H1 (cell line): Measurements from ENCODE around the gene CCDC91. TPM values are rescaled to one million over a fixed set of nuclear protein-coding genes. Genes with fewer than 3 reads are reported as not detected.

Experiments used
- JUN ChIP-seq: IDR thresholded peaks from 2 replicates; pipeline ENCODE4 v1.6.1; 2011; ENCODE audit warnings: low read depth, mild to moderate bottlenecking, improper control_type of control experiment, low read length
- KDM1A ChIP-seq: fragments of 200-600, 300-600 bp; sonication (generic); IDR thresholded peaks from 2 replicates; pipeline ENCODE4 v1.7.1; 2016; ENCODE audit warnings: mild to moderate bottlenecking, low read length, borderline replicate concordance
- NANOG ChIP-seq: IDR thresholded peaks from 2 replicates; pipeline ENCODE4 v1.6.1; 2011; ENCODE audit warnings: low read length, low read depth, mild to moderate bottlenecking, inconsistent platforms; ENCODE audit not compliant: insufficient read depth, poor library complexity, severe bottlenecking
- NRF1 ChIP-seq: IDR thresholded peaks from 2 replicates; pipeline ENCODE4 v1.6.1; 2011; ENCODE audit warnings: mild to moderate bottlenecking, low read depth, low read length, improper control_type of control experiment
- SP4 ChIP-seq: IDR thresholded peaks from 2 replicates; pipeline ENCODE4 v1.6.1; 2012; ENCODE audit warnings: low read length, inconsistent platforms
- polyA plus RNA-seq, 7 experiments: library from polyadenylated mRNA; depleted of rRNA in 3 of 7; stranded (reverse) in 5 of 7; unstranded in 2 of 7; fragments of >200 nt in 5 of 7; fragments of 200-250 nt in 2 of 7; gene quantifications; 1 replicate in 5 of 7; 2 replicates in 1 of 7; 4 replicates in 1 of 7; pipeline versions ENCODE4 v1.2.1 to v1.2.3, GENCODE V29; 2011 to 2013; ENCODE audit warnings: missing spikeins in 2 of 7, mixed read lengths in 2 of 7
- total RNA-seq: library from RNA; stranded (reverse); fragmentation: NEBNext Ultra II Directional; extraction: Animal tissue kit (Norgen Biotek cat#: 25700); gene quantifications from 2 replicates; pipeline ENCODE4 v1.2.1, GENCODE V29; 2021

CCDC91 gene
- total and polyA plus RNA-seq, 2 of the 8 experiments (the other 6 are each of a cell fraction or from before 2014, with no cell fraction given) = 8.6 to 23.1 TPM

DNA sequence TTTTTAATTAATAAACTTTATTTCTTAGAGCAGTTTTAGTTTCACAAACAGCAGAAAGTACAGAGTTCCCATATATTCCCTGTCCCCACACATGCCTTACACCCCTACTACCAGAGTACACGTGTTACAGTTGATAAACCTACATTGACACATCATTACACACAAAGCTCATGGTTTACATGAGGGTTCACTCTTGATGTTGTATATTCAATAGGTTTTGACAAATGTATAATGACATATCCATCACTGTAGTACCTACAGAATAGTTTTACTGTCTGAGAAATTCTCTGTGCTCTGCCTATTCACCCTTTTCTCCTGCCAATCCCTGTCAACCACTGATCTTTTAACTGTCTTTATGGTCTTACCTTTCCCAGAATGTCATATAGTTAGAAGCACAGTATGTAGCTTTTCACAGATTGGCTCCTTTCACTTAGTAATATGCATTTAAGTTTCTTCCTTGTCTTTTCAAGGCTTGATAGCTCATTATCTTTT, 15.1 kb upstream of the CCDC91 start (continued):
- TF ChIP-seq SP4 = no peak
- TF ChIP-seq NANOG = no peak
- TF ChIP-seq JUN = no peak
- no peak for TF ChIP-seq NRF1
- TF ChIP-seq KDM1A = no peak
